GM12801 (cell line): Measurements from ENCODE around the gene SLC2A4.

ENCODE experiments used
- CTCF ChIP-seq: IDR thresholded peaks from one replicate; pipeline ENCODE4 v1.5.1; 2011; ENCODE audit warnings: control low read depth; ENCODE audit not compliant: insufficient read length; ENCODE audit errors: extremely low read depth

Gene SLC2A4

GRCh38 chr17:7258731-7259554 is 22.6 kb upstream of the SLC2A4 start:
- no peak for TF ChIP-seq CTCF

GRCh38 chr17:7259555-7259889 is 22.0 kb upstream of the SLC2A4 start:
- no peak for TF ChIP-seq CTCF

- no peak for TF ChIP-seq CTCF
Measured at GRCh38 chr17:7260151-7260550, 21.4 kb upstream of the SLC2A4 start.

GRCh38 chr17:7260651-7261378 is 20.7 kb upstream of the SLC2A4 start:
- TF ChIP-seq CTCF: no peak

GRCh38 chr17:7261379-7262191 is 19.9 kb upstream of the SLC2A4 start:
- TF ChIP-seq CTCF: no peak

- TF ChIP-seq CTCF: no peak
Measured at GRCh38 chr17:7262192-7262934, 19.2 kb upstream of the SLC2A4 start, which contains the start of gene CLDN7. Gene CLDN7, minus strand, starts transcription at chr17:7262478. Its CDS starts 435 bp downstream, at chr17:7262043.
